HEK293 (cell line): ENCODE results near the gene IL5RA.

Experiments used
- ZNF335 ChIP-seq: fragments of 450-650 bp; formaldehyde crosslinking; conservative IDR thresholded peaks from 2 replicates; pipeline ENCODE4 v1.5.1; 2016; ENCODE audit warnings: missing biosample characterization, missing genetic modification characterization
- TF ChIP-seq, protein P1 (sequence below): fragments of 450-650 bp; formaldehyde crosslinking; IDR thresholded peaks from 2 replicates; pipeline ENCODE4 v1.5.1; 2016; ENCODE audit warnings: missing biosample characterization, missing genetic modification characterization
- TF ChIP-seq, protein P2 (sequence below): fragments of 450-650 bp; formaldehyde crosslinking; IDR thresholded peaks from 2 replicates; pipeline ENCODE4 v1.5.1; 2016; ENCODE audit warnings: missing biosample characterization, missing genetic modification characterization

DNA sequence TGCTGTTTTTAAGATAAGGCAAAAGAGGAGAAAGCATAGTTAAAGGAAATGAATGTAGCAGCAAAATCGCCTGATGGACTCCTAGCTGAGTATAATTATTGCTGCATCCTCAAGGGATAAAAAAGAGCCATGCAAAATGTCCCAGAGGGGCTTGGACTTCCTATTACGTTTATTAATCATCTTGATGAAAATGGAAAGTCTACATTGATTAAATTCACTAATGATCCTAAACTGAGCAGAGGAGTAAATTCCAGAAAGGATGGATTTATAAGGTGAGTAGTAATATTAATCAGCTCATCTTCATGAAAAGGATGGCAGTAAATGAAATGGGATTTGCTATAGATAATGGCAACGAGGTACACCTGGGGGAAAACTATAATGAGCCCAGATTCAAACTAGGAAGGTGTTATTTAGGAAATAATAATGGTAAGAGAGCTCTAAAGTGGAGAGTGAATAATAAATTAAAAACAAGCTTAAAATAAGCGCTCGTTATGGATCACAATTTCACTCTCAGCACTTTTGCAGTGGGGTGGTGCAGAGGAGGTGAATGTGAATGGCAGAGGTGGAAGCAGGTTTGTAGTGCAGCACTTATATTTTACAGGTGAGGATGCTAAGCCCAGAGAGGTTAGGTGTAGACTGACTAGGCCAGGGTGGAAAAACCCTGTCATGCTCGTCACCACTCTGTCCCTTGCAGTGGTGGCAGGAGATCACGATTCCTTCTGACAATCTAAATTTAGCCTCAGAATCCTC is 22.3 kb downstream of the IL5RA start:
- TF ChIP-seq, protein P1, sequence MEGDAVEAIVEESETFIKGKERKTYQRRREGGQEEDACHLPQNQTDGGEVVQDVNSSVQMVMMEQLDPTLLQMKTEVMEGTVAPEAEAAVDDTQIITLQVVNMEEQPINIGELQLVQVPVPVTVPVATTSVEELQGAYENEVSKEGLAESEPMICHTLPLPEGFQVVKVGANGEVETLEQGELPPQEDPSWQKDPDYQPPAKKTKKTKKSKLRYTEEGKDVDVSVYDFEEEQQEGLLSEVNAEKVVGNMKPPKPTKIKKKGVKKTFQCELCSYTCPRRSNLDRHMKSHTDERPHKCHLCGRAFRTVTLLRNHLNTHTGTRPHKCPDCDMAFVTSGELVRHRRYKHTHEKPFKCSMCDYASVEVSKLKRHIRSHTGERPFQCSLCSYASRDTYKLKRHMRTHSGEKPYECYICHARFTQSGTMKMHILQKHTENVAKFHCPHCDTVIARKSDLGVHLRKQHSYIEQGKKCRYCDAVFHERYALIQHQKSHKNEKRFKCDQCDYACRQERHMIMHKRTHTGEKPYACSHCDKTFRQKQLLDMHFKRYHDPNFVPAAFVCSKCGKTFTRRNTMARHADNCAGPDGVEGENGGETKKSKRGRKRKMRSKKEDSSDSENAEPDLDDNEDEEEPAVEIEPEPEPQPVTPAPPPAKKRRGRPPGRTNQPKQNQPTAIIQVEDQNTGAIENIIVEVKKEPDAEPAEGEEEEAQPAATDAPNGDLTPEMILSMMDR = no peak
- TF ChIP-seq, protein P2, sequence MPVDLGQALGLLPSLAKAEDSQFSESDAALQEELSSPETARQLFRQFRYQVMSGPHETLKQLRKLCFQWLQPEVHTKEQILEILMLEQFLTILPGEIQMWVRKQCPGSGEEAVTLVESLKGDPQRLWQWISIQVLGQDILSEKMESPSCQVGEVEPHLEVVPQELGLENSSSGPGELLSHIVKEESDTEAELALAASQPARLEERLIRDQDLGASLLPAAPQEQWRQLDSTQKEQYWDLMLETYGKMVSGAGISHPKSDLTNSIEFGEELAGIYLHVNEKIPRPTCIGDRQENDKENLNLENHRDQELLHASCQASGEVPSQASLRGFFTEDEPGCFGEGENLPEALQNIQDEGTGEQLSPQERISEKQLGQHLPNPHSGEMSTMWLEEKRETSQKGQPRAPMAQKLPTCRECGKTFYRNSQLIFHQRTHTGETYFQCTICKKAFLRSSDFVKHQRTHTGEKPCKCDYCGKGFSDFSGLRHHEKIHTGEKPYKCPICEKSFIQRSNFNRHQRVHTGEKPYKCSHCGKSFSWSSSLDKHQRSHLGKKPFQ (tag by site-specific recombination) = no peak
- no peak for TF ChIP-seq ZNF335 (tag by site-specific recombination)
